Mesendoderm (in vitro differentiated cells): ENCODE results near the gene SPATA2L.
"Not testable (repeated sequence)": the region's sequence is repeated elsewhere in the genome, so short reads cannot be mapped to it uniquely, and the experiment has no call there.

Experiments used
- DNase-seq: peaks from one replicate; pipeline ENCODE4 v3.0.0; 2013
- H2AK5ac ChIP-seq: 2 replicates; pipeline ENCODE4 v1.6.1; 2013; ENCODE audit warnings: low read length, inconsistent platforms
- H2BK120ac ChIP-seq: 2 replicates; pipeline ENCODE4 v1.6.1; 2013; ENCODE audit warnings: low read depth, mild to moderate bottlenecking, low read length, moderate library complexity, mixed read lengths
- H2BK15ac ChIP-seq: replicated peaks from 2 replicates; pipeline ENCODE4 v1.6.1; 2013; ENCODE audit warnings: low read depth, mild to moderate bottlenecking, moderate library complexity
- H2BK5ac ChIP-seq: 2 replicates; pipeline ENCODE4 v1.6.1; 2013; ENCODE audit warnings: low read length, inconsistent platforms
- H3K18ac ChIP-seq: 2 replicates; pipeline ENCODE4 v1.6.1; 2013; ENCODE audit warnings: mild to moderate bottlenecking, low read length, mixed read lengths
- H3K23ac ChIP-seq: one replicate; pipeline ENCODE4 v1.6.1; 2013; ENCODE audit warnings: low read length
- H3K27ac ChIP-seq: 2 replicates; pipeline ENCODE4 v1.5.1; 2013; ENCODE audit warnings: low read depth, mild to moderate bottlenecking, inconsistent platforms, low read length, moderate library complexity
- H3K27me3 ChIP-seq: 2 replicates; pipeline ENCODE4 v1.6.1; 2013; ENCODE audit warnings: low read length, control low read depth, mild to moderate bottlenecking, inconsistent platforms; ENCODE audit not compliant: insufficient read depth, poor library complexity
- H3K36me3 ChIP-seq: 2 replicates; pipeline ENCODE4 v1.6.1; 2013; ENCODE audit warnings: low read length, inconsistent platforms; ENCODE audit not compliant: control insufficient read depth, insufficient read depth
- H3K4ac ChIP-seq: one replicate; pipeline ENCODE4 v1.6.1; 2013; ENCODE audit warnings: low read depth, mild to moderate bottlenecking, low read length, moderate library complexity
- H3K4me1 ChIP-seq: 2 replicates; pipeline ENCODE4 v1.6.1; 2013; ENCODE audit warnings: low read depth, low read length, inconsistent platforms; ENCODE audit not compliant: control insufficient read depth
- H3K4me2 ChIP-seq: 2 replicates; pipeline ENCODE4 v1.6.1; 2013; ENCODE audit warnings: low read length
- H3K4me3 ChIP-seq: 2 replicates; pipeline ENCODE4 v1.5.1; 2013; ENCODE audit warnings: mild to moderate bottlenecking, low read length
- H3K56ac ChIP-seq: one replicate; pipeline ENCODE4 v1.6.1; 2013; ENCODE audit warnings: low read length
- H3K79me1 ChIP-seq: 2 replicates; pipeline ENCODE4 v1.6.1; 2013; ENCODE audit warnings: low read length, inconsistent platforms
- H3K79me2 ChIP-seq: 2 replicates; pipeline ENCODE4 v1.6.1; 2013; ENCODE audit warnings: mild to moderate bottlenecking, low read length; ENCODE audit not compliant: control insufficient read depth, insufficient read depth
- H3K9ac ChIP-seq: 2 replicates; pipeline ENCODE4 v1.6.1; 2013; ENCODE audit warnings: low read length, inconsistent platforms
- H4K5ac ChIP-seq: one replicate; pipeline ENCODE4 v1.6.1; 2013; ENCODE audit warnings: low read length
- H4K8ac ChIP-seq: one replicate; pipeline ENCODE4 v1.6.1; 2013; ENCODE audit warnings: low read depth, mild to moderate bottlenecking, control low read depth, low read length, moderate library complexity
- WGBS: extraction: QIAGEN DNeasy Blood & Tissue Kit; methylation state at CpG from one replicate; pipeline ENCODE4 v1.1.7; 2013; ENCODE audit warnings: low lambda C conversion rate, missing lambda C conversion rate; ENCODE audit not compliant: insufficient coverage; ENCODE audit errors: extremely low coverage; 5-methylcytosine and 5-hydroxymethylcytosine counted together

SPATA2L gene

DNA sequence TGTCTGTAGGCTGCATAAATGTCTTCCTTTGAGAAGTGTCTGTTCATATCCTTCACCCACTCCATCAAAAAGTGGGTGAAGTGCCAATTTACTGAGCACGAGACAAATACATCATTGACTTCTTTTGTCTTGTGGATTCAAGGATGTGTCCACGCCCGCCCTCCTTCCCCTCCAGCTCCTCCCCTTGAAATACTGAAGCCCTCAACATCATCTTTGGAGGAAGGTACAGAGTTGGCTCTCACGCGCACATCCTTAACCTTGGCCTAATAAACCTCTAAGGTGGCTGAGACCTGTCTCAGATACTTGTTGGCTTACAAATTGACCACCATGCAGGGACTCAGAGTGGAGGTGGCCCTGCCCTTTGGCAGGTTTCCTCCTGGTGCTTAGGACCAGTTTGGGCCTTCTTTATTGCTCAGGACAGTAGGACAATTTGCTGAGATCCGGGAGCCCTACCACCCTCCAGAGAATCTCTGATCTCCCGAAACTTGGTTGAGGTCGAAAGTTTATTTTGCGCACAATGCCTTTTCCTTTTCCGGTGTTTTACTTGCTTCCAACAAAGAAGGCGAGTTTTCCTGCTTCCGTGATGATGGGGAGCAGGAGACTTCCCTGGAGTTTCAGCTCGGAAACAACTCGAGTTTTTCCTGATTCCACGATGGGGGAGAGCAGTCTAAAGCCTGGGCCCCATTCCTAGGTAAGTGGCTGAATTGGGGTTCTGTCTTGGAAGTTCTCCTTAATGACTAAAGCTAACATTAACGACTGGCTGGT, 29.1 kb downstream of the SPATA2L start:
- H3K79me1 ChIP-seq: no peaks in the 10 kb centered on the region
- H3K27me3 ChIP-seq: no peaks in the 10 kb centered on the region
- peaks cover 1% of the 10 kb centered on the region for H3K36me3 ChIP-seq
- H2BK15ac ChIP-seq: no peak overlapping the region
- H3K4me2 ChIP-seq: no peak overlapping the region
- H3K23ac ChIP-seq: no peak overlapping the region
- no peak overlapping the region for H4K8ac ChIP-seq
- H2BK5ac ChIP-seq: no peak overlapping the region
- H3K27ac ChIP-seq: no peak overlapping the region
- no peak overlapping the region for H3K4me3 ChIP-seq
- no peak overlapping the region for H3K56ac ChIP-seq
- no peak overlapping the region for H3K18ac ChIP-seq
- H3K79me2 ChIP-seq: no peaks in the 10 kb centered on the region
- H3K4ac ChIP-seq: no peak overlapping the region
- no peaks in the 10 kb centered on the region for H3K4me1 ChIP-seq
- H3K9ac ChIP-seq: no peak overlapping the region
- no peak overlapping the region for H2AK5ac ChIP-seq
- H2BK120ac ChIP-seq: no peak overlapping the region
- WGBS: no CpG with 5 or more reads among the region's 16 CpGs
- H4K5ac ChIP-seq: no peak overlapping the region
- no peak for DNase-seq

- not testable (repeated sequence) for H3K4ac ChIP-seq, H3K27ac ChIP-seq, H3K4me2 ChIP-seq, DNase-seq, H3K4me3 ChIP-seq, H3K18ac ChIP-seq, H3K79me1 ChIP-seq, H2BK5ac ChIP-seq, H2BK15ac ChIP-seq, H3K56ac ChIP-seq, H2BK120ac ChIP-seq, H3K23ac ChIP-seq, H3K79me2 ChIP-seq, H3K9ac ChIP-seq, H2AK5ac ChIP-seq, H3K4me1 ChIP-seq, H4K5ac ChIP-seq, H4K8ac ChIP-seq, H3K27me3 ChIP-seq, H3K36me3 ChIP-seq
- WGBS: no CpG with 5 or more reads among the region's 4 CpGs
Observed at GRCh38 chr16:89671565-89671964, 29.9 kb downstream of the SPATA2L start.

DNA sequence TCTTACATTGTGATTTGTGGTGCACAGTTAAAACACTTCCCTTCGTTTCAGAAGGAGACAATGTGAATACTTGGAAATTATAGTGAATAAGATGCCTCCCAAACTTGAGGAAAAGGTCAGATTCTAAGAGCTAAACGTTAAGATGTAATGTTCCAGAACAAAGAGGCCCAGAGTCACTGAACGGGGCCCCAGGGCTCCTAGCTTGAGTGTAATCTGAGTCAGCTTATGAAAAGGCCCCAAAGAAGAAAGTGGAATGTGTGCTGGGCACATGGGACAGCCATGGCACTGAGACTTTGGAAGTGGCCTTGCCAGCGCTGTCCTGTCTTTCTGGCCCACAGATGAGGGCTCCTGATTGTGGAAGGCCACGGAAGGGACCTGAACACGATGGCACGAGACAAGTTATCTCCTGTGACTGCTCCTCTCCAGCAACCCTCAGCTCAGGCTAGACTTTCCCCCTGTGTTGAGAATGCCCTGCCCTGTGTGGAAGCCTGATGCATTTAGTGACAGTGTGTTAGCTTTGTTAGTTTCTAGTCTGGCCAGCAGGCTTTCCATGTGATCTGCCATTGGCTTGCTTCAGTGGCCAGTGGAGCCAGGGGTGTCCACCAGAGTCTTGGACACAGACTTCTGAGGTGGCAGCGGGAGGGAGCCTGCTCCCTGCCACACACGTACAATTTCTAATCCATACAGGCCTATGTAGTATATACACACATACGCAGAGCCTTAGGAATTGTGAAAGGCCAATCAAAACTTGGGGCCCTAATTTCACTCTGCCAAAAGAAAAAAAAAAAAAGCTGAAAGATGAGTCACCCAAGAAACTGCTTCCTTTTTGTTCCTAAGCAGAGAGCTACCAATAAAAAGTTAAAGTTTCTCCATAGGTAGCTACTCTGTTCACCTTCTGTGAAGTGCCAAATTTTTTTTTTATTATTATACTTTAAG, 30.7 kb downstream of the SPATA2L start:
- Histone ChIP-seq H3K56ac (no peak overlapping the region), H2BK5ac (no peak overlapping the region), H2BK120ac (no peak overlapping the region), H3K4me3 (no peak overlapping the region), H3K4me1 (no peaks in the 10 kb centered on the region), H3K27me3 (no peaks in the 10 kb centered on the region), H3K4me2 (no peak overlapping the region), H3K36me3 (peaks cover 1% of the 10 kb centered on the region), H3K9ac (no peak overlapping the region), H4K8ac (no peak overlapping the region), H3K27ac (no peak overlapping the region), H3K23ac (no peak overlapping the region), H4K5ac (no peak overlapping the region), H2AK5ac (no peak overlapping the region), H3K4ac (no peak overlapping the region), H3K18ac (no peak overlapping the region), H3K79me2 (no peaks in the 10 kb centered on the region), H3K79me1 (no peaks in the 10 kb centered on the region), H2BK15ac (no peak overlapping the region)
- no CpG with 5 or more reads among the region's 10 CpGs for WGBS
- DNase-seq: no peak

DNA sequence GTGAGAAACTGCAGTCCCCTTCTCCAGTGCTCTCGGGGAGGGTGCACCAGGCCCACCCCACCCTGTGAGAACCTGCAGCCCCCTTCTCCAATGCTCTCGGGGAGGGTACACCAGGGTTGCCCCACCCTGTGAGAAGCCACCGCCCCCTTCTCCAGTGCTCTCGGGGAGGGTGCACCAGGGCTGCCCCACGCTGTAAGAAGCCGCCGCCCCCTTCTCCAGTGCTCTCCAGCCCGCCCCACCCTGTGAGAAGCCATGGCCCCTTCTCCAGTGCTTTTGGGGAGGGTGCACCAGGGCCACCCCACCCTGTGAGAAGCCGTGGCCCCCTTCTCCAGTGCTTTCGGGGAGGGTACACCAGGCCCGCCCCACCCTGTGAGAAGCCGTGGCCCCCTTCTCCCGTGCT, 31.8 kb downstream of the SPATA2L start:
- Histone ChIP-seq H3K27ac (no peak overlapping the region), H3K56ac (no peak overlapping the region), H3K9ac (no peak overlapping the region), H2BK5ac (no peak overlapping the region), H3K27me3 (no peaks in the 10 kb centered on the region), H2BK120ac (no peak overlapping the region), H3K18ac (no peak overlapping the region), H3K79me1 (no peaks in the 10 kb centered on the region), H3K4ac (no peak overlapping the region), H4K5ac (no peak overlapping the region), H2AK5ac (no peak overlapping the region), H3K79me2 (no peaks in the 10 kb centered on the region), H2BK15ac (no peak overlapping the region), H3K23ac (no peak overlapping the region), H3K4me2 (no peak overlapping the region), H4K8ac (no peak overlapping the region), H3K4me1 (no peaks in the 10 kb centered on the region), H3K36me3 (peaks cover 1% of the 10 kb centered on the region), H3K4me3 (no peak overlapping the region)
- no peak for DNase-seq
- WGBS: no CpG with 5 or more reads among the region's 13 CpGs

DNA sequence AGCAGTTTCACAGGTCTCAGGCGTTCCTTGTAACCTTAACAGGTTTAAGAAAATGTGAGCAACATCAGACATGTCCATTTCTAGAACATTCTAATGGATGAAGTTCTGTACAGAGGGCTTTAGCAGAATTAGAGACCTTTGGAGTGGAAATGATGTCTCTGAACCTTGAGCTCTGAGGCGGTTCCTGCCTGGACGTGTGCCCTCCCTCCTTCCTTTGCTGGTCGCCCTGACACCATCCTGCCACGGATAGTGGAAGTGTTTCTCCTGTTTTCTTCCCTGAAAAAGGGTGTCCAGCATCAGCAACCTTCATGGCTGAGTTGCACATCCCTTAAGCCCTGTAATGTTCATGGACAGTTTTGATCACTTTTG, 32.7 kb downstream of the SPATA2L start:
- H3K4me3 ChIP-seq: no peak overlapping the region
- H2BK5ac ChIP-seq: no peak overlapping the region
- H3K9ac ChIP-seq: no peak overlapping the region
- H2BK120ac ChIP-seq: no peak overlapping the region
- H2BK15ac ChIP-seq: no peak overlapping the region
- DNase-seq: no peak
- H3K79me1 ChIP-seq: no peaks in the 10 kb centered on the region
- H4K8ac ChIP-seq: no peak overlapping the region
- no peak overlapping the region for H3K4ac ChIP-seq
- H3K4me2 ChIP-seq: no peak overlapping the region
- peaks cover 3% of the 10 kb centered on the region for H3K36me3 ChIP-seq
- no peaks in the 10 kb centered on the region for H3K4me1 ChIP-seq
- no peaks in the 10 kb centered on the region for H3K79me2 ChIP-seq
- no CpG with 5 or more reads among the region's 5 CpGs for WGBS
- H4K5ac ChIP-seq: no peak overlapping the region
- H3K23ac ChIP-seq: no peak overlapping the region
- H2AK5ac ChIP-seq: no peak overlapping the region
- no peak overlapping the region for H3K56ac ChIP-seq
- no peaks in the 10 kb centered on the region for H3K27me3 ChIP-seq
- H3K27ac ChIP-seq: no peak overlapping the region
- no peak overlapping the region for H3K18ac ChIP-seq
